GM19328 (cell line): ENCODE results near the gene CHCHD3.

ENCODE experiments used
- ATAC-seq: cut with Tn5 transposase; IDR thresholded peaks from one replicate; pipeline ENCODE4 v1.9.1; 2021; ENCODE audit warnings: mild to moderate bottlenecking, moderate library complexity; ENCODE audit not compliant: unreplicated experiment

The CHCHD3 gene

DNA sequence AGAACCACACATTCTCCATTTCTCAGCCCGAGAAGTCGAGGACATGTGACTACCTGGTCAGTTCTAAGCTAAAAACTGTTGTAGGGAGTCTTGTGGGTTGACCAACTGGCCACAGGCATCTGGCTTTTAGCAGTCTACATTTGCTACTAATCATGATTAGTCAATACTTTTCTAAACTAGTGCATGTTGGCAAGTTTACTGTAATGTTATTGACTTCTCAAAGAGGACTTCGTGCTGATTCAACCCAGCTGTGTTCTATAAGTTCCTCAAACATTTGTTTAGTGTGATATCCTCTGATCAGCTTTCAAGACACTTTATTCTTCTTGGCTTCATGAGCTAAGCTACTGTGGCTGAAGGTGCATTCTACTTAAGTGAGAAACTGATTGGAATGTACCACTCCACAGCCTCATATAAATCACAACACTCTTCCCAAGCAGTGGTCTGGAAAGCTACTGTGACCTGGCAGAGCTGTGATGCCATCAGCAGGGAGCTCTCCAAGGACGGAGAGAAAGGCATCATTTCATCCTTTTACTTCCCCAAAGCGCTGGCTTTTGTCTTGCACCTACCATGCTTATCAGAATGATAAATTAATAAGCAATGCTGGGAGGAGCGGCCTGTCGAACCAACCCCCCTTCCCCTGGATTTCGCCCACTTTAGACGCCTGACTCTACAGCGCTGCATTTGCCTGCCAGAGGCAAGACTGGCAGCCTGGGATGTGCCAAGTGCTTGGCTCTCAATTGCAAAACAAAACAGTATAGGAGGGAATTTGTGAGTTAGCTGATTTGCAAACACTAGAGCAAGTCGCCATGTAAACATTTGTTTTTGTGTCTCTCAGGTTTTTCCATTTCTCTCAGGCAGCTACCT, 298.9 kb downstream of the CHCHD3 start:
- ATAC-seq, result no peak

DNA sequence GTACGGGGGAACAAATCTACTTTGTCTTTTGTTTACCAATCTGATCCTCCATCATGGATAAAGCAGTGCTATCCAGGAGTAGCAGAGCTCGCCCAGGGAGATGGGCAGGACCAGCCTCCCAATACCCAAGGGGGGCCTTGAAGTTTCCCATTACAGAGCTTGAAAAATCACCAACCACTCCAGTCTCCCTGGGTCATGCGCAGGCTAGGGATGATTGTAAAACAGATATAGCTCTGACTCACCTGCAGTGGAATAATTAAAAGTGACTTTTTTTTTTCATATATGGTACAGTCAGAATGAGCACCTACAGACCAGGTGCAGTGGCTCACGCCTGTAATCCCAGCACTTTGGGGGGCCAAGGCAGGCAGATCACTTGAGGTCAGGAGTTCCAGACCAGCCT, 301.1 kb downstream of the CHCHD3 start:
- ATAC-seq, result no peak

DNA sequence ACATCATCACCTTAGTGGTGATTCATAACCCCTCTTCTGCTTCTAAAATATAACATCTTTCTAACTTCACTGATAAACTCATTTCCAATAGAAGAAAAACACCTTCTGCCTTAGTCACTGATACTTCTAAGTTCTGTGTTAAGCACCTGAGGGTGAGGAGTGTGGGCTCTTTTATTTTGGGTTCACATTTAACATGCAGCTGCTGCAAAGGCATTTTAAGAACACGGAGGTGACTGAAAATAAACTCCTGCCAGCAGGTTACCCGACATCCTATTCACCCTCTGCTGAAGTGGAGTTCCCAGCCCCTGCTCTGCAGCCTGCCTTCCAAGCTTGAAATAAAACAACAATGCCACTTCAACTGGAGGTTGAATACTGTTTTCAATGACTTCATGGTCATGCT, 302.7 kb downstream of the CHCHD3 start:
- no peak for ATAC-seq

DNA sequence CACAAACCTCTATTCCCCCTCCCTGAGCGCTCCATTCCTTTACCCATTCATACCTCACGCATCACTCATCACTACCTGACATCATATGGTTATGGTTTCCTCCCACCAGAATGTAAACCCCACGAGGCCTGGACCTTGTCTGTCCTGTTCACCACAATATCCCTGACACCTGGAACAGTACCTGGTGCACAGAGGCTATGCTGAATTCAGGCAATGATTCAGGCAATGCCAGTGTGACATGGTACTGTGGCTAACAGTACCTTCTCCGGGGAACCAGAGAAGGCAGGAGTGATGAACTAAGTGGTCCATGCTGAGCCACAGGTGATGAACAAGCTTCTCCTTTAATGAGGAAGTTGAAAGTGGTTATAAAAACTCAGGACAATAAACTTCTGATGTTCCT, 303.1 kb downstream of the CHCHD3 start:
- no peak for ATAC-seq

DNA sequence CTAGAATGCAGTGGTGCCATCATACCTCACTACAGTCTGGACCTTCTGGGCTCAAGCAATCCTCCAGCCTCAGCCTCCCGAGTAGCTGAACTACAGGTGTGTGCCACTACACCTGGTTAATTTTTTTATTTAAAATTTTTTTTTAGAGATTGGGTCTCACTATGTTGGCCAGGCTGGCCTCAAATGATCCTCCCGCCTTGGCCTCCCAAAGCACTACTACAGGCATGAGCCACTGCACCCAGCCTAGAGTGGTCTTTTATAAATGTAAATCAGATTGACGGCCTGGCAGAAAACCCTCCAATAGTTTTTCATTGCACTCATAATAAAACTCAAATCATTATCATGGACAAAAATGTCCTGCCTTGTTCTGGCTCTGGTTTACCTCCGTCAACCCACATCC, 303.9 kb downstream of the CHCHD3 start:
- no peak for ATAC-seq

DNA sequence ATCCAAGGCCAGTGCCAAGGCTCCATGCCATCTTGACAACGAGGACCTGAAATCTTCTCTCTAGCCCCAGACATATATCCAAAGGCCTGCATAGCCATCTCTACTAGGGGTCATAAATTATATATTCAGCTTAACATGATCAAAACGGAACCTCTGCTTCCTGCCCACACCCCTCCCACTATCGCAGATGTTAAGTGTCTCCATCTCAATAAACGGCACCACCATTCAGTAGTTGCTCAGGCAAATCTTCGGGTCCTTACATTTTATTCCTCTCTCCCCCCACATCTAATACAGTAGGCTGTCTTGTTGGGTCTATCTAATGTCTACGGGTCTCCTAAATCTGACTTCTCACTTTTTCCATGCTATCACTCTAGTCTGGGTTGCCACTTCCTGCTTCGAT, 304.5 kb downstream of the CHCHD3 start:
- no peak for ATAC-seq

DNA sequence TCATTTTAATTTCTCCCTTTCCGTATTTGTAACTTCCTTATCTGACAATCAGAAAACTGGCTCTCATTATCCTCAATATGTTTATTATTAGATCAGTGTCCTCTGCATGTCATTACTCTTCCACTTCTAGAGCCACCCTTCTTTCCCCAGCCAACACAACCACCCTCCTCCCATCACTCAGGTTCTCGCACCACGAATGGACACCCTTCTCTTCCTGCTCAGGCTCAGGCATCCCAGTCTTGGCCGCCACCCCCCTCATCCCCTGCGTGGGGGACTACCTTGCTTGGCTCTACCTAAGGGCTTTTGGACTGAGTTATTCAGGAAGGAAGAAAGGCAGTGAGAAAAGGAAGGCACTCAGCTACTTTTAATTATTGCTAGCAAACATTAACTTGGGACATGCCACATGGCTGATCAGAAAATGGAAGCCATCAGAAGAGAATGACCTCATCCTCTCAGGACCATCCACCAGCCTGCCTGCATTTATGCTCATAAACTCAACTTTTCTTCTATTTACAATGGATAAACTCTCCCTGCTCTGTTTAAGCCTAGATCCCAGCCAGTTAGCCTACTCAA, 305.8 kb downstream of the CHCHD3 start:
- ATAC-seq, result no peak

DNA sequence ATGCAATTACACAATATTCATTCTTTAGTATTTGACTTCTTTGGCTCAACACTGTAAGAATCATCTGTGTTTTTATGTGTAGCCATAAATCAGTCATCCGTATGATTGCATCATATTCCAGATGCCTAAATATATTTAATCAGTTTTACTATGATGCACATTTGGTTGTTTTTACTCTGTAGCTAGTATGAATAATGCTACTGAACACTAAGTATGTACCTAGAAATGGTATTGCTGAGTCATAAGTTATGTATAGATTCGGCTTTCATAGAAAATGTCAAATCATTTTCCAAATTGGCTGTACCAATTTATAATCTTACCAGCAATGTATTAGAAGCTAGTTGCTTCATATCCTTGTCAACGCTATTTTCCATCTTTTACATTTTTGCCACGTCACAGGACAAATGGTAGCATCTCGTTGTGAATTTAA, 308.3 kb downstream of the CHCHD3 start:
- ATAC-seq, result no peak

DNA sequence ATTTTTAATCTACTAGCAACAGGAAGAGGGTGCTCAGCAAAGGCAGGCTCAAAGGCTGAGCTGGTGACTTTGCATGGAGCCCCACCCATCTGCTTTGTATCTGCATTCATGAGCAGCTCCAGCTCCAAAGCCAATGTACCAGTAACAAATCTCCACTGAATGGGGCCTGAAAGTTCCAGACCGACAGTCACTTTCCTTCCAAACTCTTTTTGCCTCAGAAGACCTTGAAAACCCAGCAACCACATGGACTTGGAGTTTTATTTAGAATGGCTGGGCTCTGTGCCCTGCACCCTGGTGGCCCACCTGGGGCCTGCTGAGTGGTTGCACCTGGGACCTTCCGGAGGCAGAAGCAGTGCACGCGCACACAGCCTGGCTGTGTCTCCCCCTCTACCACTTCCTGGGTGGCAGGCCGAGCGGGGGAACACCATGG, 310.6 kb downstream of the CHCHD3 start:
- no peak for ATAC-seq

DNA sequence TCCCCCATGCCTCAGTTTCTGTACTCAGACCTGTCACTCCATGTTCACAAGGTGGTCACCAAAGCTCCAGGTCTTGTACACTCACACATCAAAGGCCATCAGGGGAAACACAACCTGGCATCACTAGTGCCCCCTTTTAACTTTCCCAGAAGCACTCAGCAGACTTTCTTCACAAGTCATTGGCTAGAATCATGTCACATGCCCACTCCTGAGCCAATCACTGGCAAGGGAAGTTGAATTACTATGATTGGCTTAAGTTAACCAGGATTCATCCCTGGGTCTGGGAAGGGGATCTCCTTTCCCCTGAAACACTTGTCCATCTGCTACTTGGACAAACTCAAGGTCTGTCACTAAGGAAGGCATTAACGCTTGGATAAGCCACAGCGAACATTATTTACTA, 311.8 kb downstream of the CHCHD3 start:
- no peak for ATAC-seq

DNA sequence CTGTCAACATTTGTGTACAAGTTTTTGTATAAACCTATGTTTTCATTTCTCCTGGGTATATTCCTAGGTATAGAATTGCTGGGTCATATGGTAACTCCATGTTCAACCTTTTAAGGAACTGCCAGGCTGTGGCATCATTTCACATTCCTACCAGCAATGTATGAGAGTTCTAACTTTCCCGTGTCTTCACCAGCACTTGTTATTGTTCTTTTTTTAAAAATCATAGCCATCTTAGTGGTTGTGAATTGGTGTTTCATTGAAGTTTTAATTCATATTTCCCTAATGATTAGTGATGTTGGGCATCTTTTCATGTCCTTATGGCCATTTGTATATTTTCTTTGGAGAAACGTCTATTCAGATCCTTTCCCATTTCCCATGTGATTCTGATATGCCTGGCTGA, 312.6 kb downstream of the CHCHD3 start:
- ATAC-seq, result no peak

DNA sequence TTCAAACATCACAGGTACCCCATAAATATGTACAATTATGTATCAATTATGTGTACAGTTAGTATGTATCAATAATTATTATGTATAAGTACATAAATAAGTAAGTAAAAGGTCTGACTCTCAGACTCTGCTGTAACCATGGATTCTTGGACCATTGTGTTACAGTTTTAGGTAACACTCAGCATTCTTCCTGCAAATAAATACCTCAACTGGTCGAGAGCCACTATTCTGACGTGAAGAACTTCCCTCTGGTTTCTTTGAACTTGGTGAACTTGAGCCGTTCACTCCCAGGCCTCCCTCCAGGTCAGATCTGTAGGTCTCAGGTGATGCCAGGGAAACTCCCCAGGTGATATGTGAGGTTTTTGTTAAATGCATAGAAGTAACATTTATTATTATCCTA, 313.8 kb downstream of the CHCHD3 start:
- no peak for ATAC-seq

DNA sequence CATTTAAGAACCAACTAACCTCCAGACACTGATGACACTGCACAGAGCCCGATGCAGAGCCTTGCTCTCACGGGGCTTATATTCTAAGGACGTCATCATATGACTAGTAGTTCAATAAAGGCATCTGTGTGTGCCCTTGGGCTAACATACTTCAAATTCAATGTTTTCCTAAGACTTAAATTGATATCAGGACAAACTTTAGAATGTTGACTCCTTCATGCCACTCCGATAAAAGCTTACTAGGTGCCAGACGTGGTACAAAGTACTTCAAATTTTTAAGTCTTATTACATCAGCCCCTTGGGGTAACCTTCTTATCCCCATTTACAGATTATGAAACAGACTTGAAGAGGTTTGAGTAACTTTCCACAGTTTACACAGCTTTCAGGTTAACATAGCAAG, 314.5 kb downstream of the CHCHD3 start:
- no peak for ATAC-seq

DNA sequence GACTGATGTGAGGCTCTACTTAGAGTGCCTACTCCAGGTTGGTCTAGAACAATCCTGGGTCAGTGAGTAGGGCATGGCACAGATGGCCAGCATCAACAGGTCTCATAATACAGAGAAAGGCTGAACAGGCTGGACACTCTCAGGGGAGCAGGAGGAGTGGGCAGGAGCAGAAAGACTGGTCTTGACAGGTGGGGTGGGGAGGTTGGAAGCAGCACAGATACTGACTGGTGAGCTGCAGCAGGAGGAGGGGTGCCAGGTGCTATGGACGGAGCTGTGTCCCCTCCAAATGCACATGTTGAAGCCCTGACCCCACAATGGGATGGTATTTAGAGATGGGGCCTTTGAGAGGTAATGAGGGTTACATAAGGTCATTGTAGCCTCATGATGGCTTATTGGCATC, 315.2 kb downstream of the CHCHD3 start:
- no peak for ATAC-seq

DNA sequence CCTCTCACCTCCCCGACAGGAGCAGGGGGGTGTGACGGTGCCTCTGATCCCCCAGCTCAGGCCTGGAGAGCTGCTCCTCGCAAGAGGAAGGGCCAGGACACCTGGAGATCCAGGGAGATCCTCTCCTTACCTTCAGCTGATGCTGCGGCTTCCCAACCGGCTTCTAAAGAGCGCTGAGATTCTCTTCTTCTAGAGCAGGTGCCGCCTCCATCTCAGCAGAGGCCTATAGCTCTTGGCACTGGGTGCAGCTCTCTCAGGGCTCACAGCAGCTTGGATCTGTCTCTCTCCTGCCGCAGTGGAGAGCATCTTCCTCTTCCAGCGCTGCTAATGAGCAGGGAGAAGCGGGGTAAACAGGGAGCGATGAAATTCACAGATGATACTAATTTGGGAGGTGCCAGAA, 316.0 kb downstream of the CHCHD3 start:
- no peak for ATAC-seq

DNA sequence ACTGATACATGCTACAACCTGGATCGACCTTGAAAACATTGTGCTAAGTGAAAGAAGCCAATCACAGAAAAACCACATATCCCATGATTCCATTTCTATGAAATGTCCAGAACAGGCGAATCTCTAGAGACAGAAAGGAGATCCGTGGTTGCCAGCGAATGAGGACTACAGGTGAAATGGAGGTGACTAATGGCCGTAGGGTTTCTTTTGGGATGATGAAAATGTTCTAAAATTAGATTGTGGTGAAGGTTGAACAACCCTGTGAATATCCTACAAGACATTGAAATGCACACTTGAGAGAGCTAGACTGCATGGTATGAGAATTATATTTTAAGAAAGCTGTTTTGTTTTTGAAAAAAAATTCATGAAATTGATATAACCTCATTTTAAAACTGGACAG, 317.1 kb downstream of the CHCHD3 start:
- ATAC-seq, result no peak

DNA sequence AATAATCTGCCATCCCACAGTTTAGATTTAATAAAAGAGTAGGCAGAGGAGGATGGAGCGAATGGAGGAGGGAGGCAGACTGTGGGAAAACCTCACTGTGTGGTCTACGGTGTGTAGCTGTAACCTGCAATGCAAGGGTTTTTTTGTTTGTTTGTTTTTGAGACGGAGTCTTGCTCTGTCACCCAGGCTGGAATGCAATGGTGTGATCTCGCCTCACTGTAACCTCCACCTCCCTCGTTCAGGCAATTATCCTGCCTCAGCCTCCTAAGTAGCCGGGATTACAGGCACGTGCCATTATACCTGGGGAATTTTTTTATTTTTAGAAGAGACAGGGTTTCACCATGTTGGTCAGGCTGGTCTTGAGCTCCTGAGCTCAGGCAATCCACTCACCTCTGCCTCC, 321.0 kb downstream of the CHCHD3 start:
- ATAC-seq, result no peak

DNA sequence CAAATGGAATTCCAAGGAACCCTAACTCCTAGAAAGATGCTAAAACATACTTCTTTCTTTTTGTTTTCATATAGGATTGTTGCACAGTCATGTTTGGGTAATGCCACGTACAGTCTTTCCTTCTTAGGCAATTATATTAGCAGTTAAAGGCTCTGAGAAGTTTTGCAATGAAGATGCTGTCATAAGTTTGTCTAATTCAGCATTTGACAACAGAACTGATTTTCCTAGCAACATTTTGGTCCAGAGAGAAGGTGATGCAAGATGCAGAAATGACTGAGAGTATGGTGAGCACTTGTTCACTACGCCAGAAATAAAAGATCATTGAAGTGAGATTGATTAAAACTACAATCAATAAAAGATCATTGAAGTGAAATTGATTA, 321.7 kb downstream of the CHCHD3 start:
- no peak for ATAC-seq

DNA sequence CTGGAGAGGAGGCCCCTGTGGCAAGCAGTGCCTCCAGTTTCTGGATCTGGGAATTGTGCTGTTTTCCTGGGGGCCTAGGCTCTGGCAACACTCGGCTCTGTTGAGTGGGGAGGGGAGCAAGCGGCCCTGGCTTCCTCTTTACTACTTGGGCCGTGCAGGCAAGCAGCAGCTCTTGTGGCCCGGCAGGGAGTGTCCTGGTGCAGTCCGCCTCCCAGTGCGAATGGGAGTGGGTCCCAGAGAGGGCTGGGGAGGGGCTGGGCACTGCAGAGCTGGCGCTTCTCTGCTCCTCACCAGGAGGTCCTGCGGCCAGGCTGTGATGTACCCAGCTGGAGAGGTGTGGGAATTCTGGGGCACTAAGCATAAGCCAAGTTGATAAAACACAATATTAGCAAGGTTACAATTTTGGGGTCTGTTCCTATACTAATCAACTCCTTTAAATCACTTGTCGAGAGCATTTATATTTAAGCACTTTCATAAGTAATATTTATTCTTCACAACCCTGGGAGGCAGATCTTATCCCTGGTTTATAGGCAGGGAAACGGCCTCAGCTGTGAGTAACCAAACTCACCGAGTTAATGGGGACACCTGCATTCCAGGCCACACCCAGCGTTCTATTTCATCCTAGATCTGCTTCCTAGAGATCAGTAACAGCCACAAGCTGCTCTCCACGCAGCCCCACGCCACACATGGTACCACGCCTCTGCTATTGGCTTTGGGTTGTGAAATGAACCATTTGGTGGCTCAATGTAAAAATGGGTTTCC, 322.2 kb downstream of the CHCHD3 start:
- ATAC-seq, result no peak

DNA sequence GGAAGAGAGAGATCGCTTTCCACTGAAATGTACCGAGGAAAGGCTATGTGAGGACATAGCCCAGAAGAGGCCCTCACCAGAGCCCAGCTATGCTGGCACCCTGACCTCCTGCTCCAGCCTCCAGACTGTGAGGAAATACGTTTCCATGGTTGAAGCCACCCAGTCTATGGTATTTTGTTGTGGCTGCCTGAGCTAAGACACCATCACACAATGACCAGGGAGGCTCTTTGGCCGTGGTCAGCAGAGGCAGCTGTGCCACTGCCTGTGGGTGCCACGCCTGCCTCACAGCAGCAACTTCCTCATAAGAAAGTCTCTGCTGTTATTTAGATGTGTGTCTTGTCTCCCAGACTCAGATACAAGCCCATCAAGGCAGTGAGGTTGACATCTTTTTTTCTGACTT, 322.9 kb downstream of the CHCHD3 start:
- no peak for ATAC-seq

DNA sequence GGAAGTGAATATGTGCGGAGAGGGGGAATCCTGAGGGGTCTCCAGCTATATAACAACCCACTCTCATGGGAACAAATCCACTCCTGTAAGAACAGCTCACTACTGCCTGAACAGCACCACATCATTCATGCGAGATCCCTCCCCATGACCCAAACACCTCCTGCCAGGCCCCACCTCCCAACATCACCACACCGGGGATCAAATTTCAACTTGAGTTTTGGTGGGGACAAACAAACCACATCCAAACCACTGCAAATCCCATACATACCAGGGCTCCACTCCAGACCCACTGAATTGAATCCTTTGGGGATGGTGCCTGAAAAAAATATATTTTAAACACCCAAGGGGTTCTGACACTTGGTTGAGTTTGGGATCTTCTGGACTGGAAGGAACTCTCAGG, 324.1 kb downstream of the CHCHD3 start:
- no peak for ATAC-seq

DNA sequence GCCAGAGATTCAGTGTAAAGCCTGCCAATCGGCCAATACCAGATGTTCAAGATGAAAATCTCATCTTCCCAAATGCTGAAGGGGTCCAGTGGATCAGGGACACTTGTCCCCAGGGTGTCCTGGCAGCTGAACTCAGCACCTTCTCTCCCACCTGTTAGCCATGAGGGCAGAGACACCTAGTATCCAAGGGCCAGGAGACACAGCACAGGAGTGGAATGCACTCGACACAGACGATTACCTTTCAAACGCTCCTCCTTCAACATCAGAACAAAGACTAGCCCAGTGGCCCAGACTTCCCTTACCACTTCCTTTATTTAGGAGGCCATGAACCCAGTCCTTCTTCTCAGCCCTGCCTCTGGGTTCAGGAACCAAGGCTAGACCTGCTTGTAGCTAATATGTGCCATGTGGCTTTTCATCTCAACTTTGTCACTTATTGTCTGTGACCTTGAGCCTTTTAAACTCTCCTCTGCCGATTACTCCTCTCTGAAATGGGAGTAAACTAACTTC, 325.4 kb downstream of the CHCHD3 start:
- no peak for ATAC-seq
